Neutrophil (primary cell): ENCODE results near the gene USP12.

Experiments
- H3K27ac ChIP-seq: fragments of 200-600 bp; sonication (generic); 2 replicates; pipeline ENCODE4 v1.5.1; 2016; ENCODE audit warnings: mild to moderate bottlenecking, moderate library complexity
- H3K27me3 ChIP-seq: fragments of 200-600 bp; sonication (generic); 2 replicates; pipeline ENCODE4 v1.6.0; 2016; ENCODE audit warnings: mild to moderate bottlenecking
- H3K36me3 ChIP-seq: fragments of 200-600 bp; sonication (generic); 2 replicates; pipeline ENCODE4 v1.5.1; 2017
- H3K4me1 ChIP-seq, 2 experiments: fragments of 200-600 bp in 1 of 2; sonication (generic) in 1 of 2; 1 replicate in 1 of 2; 2 replicates in 1 of 2; pipeline versions ENCODE4 v1.5.1 to v1.6.1; 2013 to 2016; ENCODE audit warnings: low read depth in 1 of 2, low read length in 1 of 2, mild to moderate bottlenecking in 1 of 2, moderate library complexity in 1 of 2; ENCODE audit not compliant: control insufficient read depth in 1 of 2, insufficient read depth in 1 of 2
- H3K4me3 ChIP-seq, 2 experiments: fragments of 200-600 bp in 1 of 2; sonication (generic) in 1 of 2; 1 replicate in 1 of 2; 2 replicates in 1 of 2; pipeline ENCODE4 v1.5.1; 2013 to 2016; ENCODE audit warnings: low read depth in 1 of 2, low read length in 1 of 2, mild to moderate bottlenecking in 1 of 2, moderate library complexity in 1 of 2
- H3K9me3 ChIP-seq: fragments of 200-600 bp; sonication (generic); 2 replicates; pipeline ENCODE4 v1.5.1; 2016
- TF ChIP-seq, protein P1 (sequence below): fragments of 200-600 bp; sonication (generic); IDR thresholded peaks from 2 replicates; pipeline ENCODE4 v1.5.1; 2016; ENCODE audit warnings: antibody characterized with exemption

Gene USP12

DNA sequence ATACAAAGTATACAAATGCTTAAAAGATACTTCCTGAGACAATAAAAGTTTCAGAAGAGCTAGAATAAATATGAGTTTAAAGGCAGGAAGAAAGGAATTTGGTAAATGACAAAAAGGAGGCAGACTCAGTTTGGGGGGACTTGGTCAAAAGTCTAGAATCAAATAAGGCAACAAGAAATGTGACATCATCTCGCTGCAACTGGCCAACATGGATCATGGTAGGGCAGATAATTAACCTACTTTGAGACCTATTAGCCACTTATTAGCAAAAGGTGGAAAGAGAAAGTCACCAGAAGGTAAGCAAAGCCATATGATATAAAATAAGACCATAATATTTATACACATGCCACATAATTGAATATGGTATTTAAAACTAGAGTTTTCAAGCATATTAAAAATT lies 5.3 kb downstream of the USP12 start:
- TF ChIP-seq, protein P1, sequence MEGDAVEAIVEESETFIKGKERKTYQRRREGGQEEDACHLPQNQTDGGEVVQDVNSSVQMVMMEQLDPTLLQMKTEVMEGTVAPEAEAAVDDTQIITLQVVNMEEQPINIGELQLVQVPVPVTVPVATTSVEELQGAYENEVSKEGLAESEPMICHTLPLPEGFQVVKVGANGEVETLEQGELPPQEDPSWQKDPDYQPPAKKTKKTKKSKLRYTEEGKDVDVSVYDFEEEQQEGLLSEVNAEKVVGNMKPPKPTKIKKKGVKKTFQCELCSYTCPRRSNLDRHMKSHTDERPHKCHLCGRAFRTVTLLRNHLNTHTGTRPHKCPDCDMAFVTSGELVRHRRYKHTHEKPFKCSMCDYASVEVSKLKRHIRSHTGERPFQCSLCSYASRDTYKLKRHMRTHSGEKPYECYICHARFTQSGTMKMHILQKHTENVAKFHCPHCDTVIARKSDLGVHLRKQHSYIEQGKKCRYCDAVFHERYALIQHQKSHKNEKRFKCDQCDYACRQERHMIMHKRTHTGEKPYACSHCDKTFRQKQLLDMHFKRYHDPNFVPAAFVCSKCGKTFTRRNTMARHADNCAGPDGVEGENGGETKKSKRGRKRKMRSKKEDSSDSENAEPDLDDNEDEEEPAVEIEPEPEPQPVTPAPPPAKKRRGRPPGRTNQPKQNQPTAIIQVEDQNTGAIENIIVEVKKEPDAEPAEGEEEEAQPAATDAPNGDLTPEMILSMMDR = no peak
- Histone ChIP-seq H3K36me3 (no peaks in the 10 kb centered on the region), H3K27ac (no peak overlapping the region), H3K4me1 (peaks cover 6 to 9% of the 10 kb centered on the region in 2 experiments), H3K4me3 (no peak overlapping the region), H3K27me3 (peaks cover 5% of the 10 kb centered on the region), H3K9me3 (no peaks in the 10 kb centered on the region)

DNA sequence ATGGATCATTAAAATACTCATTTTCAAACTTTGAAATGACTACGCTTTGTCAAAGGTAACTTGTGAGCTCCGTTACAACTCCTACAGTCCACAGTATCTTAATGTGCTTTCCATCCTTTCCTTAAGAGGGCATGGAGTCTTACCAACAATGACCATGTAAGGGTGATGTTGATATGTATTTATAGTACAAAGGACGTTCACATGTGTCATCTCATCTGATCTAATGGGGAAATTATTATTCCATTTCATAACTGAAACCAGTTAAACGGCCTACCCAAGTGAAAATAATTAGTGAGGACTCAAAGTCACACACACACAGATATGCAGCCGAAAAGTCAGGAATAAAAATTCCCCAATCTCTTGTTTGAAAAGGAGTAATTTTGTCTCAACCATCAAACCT lies 9.6 kb downstream of the USP12 start:
- TF ChIP-seq, protein P1 = no peak
- Histone ChIP-seq H3K27me3 (no peaks in the 10 kb centered on the region), H3K9me3 (no peaks in the 10 kb centered on the region), H3K4me3 (no peak overlapping the region), H3K4me1 (peaks cover 0 to 10% of the 10 kb centered on the region in 2 experiments), H3K27ac (no peak overlapping the region), H3K36me3 (no peaks in the 10 kb centered on the region)

- Histone ChIP-seq H3K27ac (no peak overlapping the region), H3K4me1 (peaks cover 0 to 10% of the 10 kb centered on the region in 2 experiments), H3K27me3 (no peaks in the 10 kb centered on the region), H3K36me3 (no peaks in the 10 kb centered on the region), H3K9me3 (no peaks in the 10 kb centered on the region), H3K4me3 (no peak overlapping the region)
- TF ChIP-seq, protein P1 = no peak
These were observed 10.2 kb downstream of the USP12 start for GRCh38 chr13:27161423-27161822.

DNA sequence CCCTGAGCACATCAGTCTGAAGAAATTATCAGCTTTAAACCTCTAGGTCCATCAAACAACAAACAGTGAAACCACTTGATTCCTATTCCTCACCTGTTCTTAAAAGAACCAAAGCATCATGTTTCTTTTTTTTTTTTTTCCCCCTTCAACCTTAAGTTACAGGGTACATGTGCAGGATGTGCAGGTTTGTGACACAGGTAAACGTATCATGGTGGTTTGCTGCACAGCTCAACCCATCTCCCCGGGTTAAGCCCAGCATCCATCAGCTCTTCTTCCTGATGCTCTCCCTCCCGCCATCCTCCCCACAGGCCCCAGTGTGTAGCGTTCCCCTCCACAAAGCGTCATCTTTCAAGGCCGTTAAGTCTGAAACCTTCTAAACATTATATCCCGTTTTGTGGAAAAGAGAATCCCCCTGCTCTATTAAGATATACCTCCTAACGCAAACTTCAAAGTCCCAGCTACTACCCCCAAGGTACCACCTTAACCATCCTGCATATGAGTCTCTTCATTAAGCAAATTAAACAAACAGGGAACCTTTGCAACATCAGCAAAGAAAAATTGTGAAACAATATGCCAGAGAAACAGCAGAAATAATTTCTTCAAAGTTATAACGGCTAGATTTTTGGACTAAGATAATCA lies 10.8 kb downstream of the USP12 start:
- no peaks in the 10 kb centered on the region for H3K36me3 ChIP-seq
- H3K9me3 ChIP-seq = no peaks in the 10 kb centered on the region
- TF ChIP-seq, protein P1 = no peak
- no peak overlapping the region for H3K4me3 ChIP-seq
- no peaks in the 10 kb centered on the region for H3K27me3 ChIP-seq
- H3K4me1 ChIP-seq = peaks cover 0 to 10% of the 10 kb centered on the region in 2 experiments
- no peak overlapping the region for H3K27ac ChIP-seq

- Histone ChIP-seq H3K27me3 (no peaks in the 10 kb centered on the region), H3K27ac (no peak overlapping the region), H3K4me3 (no peak overlapping the region), H3K4me1 (peaks cover 0 to 10% of the 10 kb centered on the region in 2 experiments), H3K36me3 (no peaks in the 10 kb centered on the region), H3K9me3 (no peaks in the 10 kb centered on the region)
- TF ChIP-seq, protein P1 = no peak
These were observed 11.6 kb downstream of the USP12 start for GRCh38 chr13:27159806-27160563.
